GM06990 (cell line): ENCODE data around the gene GPM6B.
A peak's percentile ranks its signal among the peaks of the same experiment; 100 is the strongest.
"Not testable (repeated sequence)": the region's sequence is repeated elsewhere in the genome, so short reads cannot be mapped to it uniquely, and the experiment has no call there.

ENCODE experiments used
- DNase-seq: peaks from one replicate; pipeline ENCODE4 v3.0.0-alpha.2; 2011; ENCODE audit not compliant: insufficient read length; ENCODE audit errors: extremely low read depth
- H3K27me3 ChIP-seq: replicated peaks from 2 replicates; pipeline ENCODE4 v1.6.0; 2011; ENCODE audit warnings: low read length; ENCODE audit not compliant: control insufficient read depth, insufficient read depth
- H3K36me3 ChIP-seq: 2 replicates; pipeline ENCODE4 v1.5.1; 2011; ENCODE audit warnings: low read length; ENCODE audit not compliant: control insufficient read depth, insufficient read depth
- H3K4me3 ChIP-seq: replicated peaks from 2 replicates; pipeline ENCODE4 v1.5.1; 2011; ENCODE audit warnings: low read depth, mild to moderate bottlenecking, control low read depth, low read length
- TF ChIP-seq, protein P1 (sequence below): IDR thresholded peaks from 2 replicates; pipeline ENCODE4 v1.5.1; 2011; ENCODE audit warnings: low read length, control low read depth, mild to moderate bottlenecking, inconsistent platforms; ENCODE audit not compliant: insufficient read depth, poor library complexity, severe bottlenecking

The GPM6B gene

DNA sequence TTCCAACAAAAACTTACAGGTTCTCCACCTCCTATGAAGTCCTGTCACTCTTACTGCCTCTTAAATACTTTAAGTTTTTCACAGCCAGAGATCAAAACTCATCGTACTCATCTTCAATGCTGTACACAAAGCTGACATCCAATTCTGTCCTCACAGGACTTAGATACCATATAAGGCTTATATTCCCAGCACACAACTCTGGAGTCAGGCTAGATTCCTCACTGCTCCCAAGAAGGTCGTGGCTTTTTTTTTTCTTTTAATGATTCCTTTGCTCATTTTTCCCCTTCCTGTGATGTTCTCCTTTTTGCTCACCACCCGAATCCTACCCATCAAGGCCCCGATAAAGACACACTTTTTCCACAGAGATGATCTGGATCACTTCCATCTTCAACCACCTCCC lies 83.4 kb downstream of the GPM6B start:
- TF ChIP-seq, protein P1, sequence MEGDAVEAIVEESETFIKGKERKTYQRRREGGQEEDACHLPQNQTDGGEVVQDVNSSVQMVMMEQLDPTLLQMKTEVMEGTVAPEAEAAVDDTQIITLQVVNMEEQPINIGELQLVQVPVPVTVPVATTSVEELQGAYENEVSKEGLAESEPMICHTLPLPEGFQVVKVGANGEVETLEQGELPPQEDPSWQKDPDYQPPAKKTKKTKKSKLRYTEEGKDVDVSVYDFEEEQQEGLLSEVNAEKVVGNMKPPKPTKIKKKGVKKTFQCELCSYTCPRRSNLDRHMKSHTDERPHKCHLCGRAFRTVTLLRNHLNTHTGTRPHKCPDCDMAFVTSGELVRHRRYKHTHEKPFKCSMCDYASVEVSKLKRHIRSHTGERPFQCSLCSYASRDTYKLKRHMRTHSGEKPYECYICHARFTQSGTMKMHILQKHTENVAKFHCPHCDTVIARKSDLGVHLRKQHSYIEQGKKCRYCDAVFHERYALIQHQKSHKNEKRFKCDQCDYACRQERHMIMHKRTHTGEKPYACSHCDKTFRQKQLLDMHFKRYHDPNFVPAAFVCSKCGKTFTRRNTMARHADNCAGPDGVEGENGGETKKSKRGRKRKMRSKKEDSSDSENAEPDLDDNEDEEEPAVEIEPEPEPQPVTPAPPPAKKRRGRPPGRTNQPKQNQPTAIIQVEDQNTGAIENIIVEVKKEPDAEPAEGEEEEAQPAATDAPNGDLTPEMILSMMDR: no peak
- Histone ChIP-seq H3K27me3 (no peaks in the 10 kb centered on the region), H3K4me3 (peak overlapping the region; percentile 86), H3K36me3 (no peaks in the 10 kb centered on the region; the same call in 1 of the 2 replicates)
- no peak for DNase-seq

DNA sequence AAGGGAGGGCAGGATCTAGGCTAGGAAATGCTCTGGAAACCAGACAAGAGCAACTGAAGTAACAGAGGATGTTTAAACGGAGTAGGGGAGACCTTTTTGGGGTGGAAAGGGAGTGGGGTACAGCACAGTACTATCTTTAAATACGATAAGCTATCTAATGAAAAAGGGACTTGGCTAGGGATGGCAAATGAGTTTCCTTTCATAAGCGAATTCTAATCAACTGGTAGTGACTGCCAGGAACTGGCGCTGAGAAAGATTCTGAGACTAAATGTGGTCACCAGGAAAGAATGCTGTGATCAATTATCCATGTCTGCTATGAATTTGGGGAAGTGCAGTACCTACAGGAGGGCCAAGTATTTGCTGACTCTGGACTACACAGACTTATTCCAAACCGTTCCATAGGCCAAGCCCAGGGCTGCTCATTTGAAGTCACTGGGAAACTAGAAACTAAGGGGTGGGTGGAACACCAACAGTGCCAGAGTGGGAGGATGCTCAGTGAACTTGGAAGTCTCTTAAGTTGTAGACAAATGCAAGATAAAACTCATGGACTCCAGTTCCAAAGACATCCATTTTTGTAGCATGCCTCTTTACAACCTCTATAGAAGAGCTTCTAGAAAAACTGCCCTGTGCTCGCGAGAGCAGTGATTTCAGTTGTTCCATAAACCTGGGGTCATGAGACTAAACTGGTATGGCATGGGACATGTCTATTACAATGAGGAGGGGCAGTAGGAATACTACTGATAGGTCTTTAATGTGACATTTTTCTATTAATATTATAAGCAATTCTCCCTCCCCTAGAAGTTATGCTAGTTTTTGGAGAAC lies 84.4 kb downstream of the GPM6B start:
- TF ChIP-seq, protein P1: no peak
- DNase-seq: no peak
- Histone ChIP-seq H3K27me3 (no peaks in the 10 kb centered on the region), H3K4me3 (0 out of 2 replicates have a peak overlapping the region, but pooled peaks have one; percentile 10), H3K36me3 (no peaks in the 10 kb centered on the region; the same call in 1 of the 2 replicates)

DNA sequence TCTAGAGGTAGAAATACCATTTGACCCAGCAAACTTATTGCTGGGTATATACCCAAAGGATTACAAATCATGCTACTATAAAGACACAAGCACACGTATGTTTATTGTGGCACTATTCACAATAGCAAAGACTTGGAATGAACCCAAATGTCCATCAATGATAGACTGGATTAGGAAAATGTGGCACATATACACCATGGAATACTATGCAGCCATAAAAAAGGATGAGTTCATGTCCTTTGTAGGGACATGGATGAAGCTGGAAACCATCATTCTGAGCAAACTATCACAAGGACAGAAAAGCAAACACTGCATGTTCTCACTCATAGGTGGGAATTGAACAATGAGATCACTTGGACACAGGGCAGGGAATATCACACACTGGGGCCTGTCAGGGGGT lies 86.4 kb downstream of the GPM6B start:
- not testable (repeated sequence) for H3K4me3 ChIP-seq, DNase-seq, H3K36me3 ChIP-seq, H3K27me3 ChIP-seq

DNA sequence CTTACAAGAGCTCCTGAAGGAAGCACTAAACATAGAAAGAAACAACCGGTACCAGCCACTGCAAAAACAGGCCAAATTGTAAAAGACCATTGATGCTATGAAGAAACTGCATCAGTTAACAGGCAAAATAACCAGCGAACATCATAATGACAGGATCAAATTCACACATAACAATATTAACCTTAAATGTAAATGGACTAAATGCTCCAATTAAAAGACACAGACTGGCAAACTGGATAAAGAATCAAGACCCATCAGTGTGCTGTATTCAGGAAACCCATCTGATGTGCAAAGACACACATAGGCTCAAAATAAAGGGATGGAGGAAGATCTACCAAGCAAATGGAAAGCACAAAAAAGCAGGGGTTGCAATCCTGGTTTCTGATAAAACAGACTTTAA lies 90.3 kb downstream of the GPM6B start:
- not testable (repeated sequence) for H3K4me3 ChIP-seq, H3K27me3 ChIP-seq, H3K36me3 ChIP-seq, DNase-seq

DNA sequence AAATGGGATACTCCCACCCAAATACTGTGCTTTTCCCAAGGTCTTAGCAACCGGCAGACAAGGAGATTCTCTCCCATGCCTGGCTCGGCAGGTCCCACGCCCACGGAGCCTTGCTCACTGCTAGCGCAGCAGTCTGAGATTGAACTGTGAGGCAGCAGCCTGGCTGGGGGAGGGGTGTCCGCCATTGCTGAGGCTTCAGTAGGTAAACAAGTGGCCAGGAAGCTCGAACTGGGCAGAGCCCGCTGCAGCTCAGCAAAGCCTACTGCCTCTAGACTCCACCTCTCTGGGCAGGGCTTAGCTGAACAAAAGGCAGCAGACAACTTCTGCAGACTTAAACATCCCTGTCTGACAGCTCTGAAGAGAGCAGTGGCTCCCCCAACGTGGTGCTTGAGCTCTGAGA lies 92.0 kb downstream of the GPM6B start:
- H3K27me3 ChIP-seq, H3K4me3 ChIP-seq, DNase-seq, H3K36me3 ChIP-seq: not testable (repeated sequence)

- DNase-seq: no peak
- Histone ChIP-seq H3K36me3 (peaks cover 7% of the 10 kb centered on the region), H3K27me3 (no peaks in the 10 kb centered on the region), H3K4me3 (no peak overlapping the region)
- TF ChIP-seq, protein P1: no peak
Measured at GRCh38 chrX:13721819-13722519, 94.9 kb downstream of the GPM6B start.

GRCh38 chrX:13721371-13721770 lies 95.5 kb downstream of the GPM6B start:
- H3K4me3 ChIP-seq: no peak overlapping the region
- no peaks in the 10 kb centered on the region for H3K27me3 ChIP-seq
- TF ChIP-seq, protein P1: no peak
- H3K36me3 ChIP-seq: peaks cover 7% of the 10 kb centered on the region
- no peak for DNase-seq
